HUDEP-2 (cell line): ENCODE results near the gene PRKCE.

ENCODE experiments used
- DNase-seq, 76 experiments: peaks; one replicate each; lab custom pipeline; 2025; ENCODE audit not compliant: unreplicated experiment in 76 of 76; lab: John Stamatoyannopoulos, UW

The PRKCE gene

DNA sequence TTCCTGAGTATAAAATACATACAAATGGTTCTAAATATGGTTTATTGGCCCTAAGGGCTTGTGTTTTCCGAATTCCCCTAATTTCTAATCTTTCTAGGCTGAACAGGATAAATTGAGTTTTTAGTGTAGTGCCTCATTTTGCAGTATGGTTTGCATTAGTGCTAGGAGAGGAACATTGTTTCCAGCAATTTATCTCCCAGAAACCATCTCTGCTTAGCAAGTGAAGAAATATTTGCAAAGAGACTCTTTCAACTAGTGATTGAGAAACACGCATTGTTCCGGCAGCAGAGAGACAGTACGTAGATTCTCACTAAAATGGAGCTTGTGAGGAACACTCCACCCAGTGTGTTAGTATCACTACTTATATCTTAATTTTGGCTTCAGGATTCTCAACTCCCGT, 468.0 kb downstream of the PRKCE start:
- DNase-seq: no peak

DNA sequence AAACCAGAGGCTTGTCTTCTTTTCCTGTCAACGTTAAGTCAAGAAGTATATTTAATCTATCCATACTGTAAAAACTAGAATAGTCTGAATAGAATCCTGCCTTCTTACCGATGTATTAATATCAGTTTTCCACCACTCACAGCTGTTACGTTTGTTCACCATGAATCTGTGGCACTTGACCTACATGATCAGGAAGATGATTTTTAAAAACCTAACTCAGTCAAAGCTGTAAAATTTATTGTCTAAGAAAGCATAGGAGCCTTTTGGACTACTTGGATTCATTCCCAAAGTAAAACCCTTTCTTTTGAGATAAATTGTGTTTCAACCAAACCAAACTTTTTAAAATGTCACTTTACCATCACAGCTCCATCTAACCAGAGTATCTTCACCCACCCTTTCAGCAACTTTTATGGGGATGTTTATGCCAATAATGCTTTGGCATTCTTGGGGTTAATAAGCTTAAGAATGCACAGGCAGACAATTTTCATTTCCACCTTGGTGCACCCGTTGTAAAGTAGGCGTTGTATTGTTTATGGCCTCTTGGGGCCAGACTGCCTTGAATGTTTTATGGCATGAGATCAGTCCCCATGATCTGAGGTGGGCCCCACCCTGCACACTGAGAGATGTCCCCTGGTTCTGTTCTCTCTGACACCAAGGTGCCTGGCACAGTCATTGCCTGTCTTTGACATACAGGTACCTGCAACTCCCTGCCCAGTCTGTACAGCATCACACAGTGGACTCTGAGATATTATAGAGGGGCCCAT, 469.5 kb downstream of the PRKCE start:
- DNase-seq: no peak

DNA sequence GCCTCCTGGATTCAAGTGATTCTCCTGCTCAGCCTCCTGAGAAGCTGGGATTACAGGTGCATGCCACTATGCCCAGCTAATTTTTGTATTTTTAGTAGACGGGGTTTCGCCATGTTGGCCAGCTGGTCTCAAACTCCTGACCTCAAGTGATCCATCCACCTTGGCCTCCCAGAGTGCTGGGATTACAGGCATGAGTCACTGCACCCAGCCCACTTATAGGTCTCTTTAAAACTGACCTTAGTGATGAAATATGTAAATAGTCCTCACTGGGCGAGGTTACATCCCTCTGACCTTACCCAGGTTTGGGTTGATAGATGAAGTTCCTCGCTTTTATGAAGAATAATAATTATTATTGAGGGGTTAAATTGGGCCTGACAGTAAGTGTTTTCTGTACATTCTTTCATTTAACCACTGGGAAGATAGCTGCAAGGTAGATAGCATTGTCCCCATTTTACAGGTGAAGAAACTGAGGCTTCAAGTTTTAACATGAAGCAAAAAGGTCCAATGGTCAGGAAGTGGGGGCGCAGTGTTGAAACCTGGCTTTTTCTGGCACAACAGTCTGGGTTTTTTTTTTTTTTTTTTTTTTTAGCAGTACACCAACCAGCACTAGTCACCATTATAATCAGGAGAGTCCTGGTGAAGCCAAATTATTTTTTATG, 471.0 kb downstream of the PRKCE start:
- DNase-seq: no peak

DNA sequence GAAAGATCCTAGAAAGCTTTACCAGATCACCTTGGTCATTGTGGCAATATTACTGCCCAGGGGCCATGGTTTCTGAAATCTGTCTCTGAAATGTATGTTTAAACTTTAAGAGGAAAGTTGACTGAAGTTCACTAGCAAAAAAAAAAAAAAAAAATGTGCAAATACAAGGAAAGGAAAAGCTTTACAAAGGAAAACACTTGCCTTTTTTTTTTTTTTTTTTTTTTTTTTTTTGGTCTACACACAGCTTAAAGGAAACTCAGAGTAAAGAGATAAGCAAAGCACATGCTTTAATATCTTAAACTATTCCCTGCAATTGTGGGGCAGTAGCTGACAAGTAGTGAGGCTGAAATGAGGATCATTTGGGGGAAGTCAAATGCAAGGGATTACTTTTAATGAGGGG, 471.5 kb downstream of the PRKCE start:
- no peak for DNase-seq

DNA sequence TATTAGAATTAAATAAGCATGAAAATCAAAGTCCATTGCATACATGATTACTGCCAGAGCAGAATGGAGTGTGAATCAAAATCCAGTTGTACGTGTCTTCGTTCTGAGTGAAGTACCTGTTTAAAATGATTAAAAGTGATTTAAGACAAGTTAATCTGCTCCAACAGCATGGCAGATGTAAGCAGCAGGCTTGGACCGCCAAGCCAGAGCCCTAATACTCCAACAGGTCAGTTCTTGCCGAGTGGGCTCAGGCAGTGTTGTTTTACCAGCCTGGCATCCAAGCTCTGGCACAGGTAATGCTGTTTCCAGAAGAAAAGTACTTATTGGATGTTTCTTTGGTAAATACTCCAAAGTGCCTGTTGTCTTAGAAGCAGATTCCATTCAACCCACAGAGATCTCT, 474.3 kb downstream of the PRKCE start:
- DNase-seq: no peak

DNA sequence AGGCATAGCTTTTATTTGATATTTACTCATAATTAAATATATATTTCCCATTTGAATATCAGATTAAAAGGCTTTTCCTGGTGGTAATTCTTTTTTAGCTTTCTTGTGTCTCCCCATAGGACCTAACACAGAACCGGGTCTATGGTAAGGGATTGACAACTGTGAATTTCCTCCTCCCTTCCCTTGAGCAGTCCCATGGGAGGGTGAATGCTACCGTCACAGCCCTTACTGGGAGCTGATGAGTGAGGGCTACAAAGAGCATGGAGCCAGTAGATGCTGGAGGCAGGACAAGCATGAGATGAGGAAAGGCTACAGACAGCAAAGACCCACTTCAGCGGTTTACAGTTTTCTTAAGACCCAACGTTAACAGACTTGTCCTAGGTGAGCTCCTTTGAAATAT, 475.1 kb downstream of the PRKCE start:
- DNase-seq: no peak

DNA sequence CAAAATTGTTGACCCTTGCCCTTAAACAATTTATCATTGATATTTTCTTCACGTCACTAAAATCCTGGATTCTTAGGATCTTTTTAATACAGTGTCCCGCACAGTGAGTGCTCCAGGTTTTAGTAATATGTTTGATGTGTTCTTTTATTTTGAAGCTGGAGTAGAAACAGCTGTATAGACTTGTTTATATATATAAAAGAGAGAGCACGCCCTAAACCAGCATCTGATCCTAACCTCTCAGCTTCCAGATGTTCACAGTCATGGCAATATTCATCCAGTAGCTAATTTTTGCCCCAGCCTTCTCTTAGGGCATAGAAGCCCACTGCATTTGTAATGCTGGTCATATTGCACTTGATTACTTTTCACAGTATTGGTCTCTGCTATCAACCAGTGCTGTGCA, 475.7 kb downstream of the PRKCE start:
- DNase-seq: no peak

DNA sequence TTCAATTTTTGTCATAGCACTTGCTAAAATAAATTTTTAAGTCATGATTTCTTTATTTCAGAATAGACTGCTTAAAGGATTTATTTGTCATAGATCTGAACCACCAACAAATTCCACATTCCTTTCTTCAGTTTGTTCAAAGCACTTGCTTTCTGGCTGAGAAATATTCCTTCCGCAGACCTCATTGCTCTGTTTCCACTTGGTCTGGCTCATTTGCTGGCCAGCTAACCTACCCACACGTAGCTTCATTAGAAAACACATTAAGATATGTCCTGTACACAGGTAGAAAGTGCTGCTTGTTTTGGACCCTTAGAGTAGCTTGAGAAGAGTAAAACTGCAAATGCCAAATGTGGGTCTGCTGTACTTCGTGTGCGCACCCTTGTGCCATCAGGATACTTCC, 479.0 kb downstream of the PRKCE start:
- DNase-seq: no peak

DNA sequence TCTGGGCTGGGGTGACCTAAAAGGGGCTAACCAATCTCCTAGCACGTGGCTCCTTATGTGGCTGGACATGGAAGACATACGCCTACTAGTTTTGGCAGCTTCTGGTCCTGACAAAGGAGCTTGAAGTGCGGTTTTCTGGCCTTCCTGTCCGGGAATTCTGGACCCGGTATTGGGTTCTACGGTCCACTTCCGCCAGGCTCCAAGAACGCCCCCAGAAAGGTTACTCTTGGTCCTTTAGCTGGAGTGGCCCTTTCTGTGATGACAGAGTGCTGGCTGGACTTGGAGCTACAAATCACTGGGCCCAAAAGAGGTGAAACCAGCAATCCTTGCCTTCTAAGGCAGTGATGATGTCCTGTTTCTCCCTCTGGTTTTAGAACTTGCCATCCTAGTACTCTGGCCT, 481.5 kb downstream of the PRKCE start:
- DNase-seq: no peak

DNA sequence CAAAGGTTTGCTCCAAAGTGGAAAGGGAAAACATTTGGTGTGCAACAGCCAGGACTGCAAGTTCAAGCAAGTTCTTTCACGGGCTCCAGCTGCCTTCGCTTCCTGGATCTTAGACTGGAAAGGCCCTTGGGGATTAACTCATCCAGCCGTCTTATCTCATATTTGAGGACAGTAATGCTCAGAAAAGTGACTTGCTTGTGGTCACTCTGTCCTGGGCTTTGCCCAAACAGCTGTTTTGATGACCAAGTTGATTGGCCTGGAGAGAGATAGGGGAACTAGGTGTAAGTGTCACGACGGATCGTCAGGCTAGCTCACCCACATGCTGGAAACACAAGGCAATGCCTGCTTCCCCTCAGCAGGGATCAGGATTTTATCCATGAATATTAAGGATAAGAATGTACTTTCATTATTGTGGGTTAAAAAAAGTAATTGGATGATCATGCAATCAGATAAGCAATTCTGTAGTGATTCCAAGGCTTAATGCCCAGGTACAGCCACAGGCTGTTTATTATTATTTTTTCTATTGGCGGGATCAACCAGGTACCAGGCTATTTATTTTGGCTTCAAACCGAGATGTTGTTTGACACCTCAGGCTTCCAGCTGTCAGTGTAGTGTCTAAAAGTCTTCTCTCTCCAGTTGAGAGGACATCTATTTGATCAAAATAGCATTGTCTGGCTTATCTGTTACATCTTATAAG, 483.2 kb downstream of the PRKCE start:
- DNase-seq: no peak

DNA sequence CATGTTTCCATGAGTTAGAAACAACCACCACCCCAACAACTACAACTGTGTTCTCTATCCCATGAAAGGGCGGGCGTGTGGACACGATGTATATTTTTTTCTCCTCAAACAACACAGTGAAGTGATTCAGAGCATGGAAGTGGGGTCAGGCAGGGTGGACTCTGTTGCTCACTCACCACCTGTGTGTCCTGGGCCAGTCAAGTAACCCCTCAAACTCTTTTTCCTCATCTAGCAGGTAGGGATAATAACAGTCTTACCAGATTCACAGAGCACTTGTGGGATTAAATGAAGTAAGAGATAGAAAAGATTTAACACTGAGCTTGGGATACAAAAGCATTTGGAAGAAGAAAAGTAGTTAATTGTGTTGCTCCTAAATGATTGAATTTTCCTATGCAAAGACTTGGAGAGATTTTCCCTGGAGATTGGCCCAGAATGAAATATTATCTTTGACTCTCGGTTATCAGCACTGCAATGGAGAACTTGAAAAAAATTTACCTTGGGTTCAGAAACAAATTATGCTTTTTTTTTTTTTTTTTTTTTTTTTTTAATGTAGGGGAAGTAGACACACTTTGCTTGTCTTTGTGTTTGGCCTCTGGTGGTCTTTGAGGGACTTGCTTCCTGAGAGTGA, 483.9 kb downstream of the PRKCE start:
- no peak for DNase-seq

DNA sequence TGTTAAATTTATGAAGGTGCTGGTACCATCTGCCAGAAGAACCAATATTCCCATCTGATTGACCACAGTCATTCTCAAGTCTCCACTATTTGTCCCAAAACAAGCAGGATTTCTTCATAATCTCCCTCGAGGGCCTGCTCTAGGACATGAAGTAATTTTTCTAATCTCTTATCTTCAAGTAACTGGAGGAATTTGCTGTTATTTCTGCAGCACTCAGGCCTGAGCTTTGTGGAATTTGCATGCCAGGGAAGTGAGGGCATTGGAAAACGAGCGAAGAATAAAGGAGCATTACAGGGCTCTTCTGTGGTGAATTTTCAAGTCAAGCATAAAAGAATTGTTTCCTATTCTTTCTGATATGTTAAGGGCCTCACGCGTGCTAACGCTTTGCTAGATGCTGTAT, 484.5 kb downstream of the PRKCE start:
- no peak for DNase-seq

DNA sequence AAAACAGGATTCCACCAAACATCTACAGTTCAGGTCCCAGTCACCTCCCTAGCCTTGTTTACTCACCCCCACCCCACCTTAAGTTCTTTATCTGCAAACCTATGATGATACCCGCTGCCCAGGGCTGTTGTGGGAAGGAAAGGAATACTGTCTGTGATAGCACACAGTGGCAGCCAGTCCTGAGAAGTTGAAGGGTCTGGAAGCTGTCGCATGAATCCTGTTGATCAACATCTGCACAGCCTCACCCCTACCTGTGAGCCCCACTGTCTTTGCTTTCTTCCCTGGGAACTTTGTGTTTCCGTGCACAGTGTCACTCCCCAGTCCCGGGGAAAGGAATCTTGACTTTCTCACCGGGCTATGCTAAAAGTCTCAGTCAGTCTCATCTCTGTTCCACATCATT, 485.0 kb downstream of the PRKCE start:
- DNase-seq: no peak

DNA sequence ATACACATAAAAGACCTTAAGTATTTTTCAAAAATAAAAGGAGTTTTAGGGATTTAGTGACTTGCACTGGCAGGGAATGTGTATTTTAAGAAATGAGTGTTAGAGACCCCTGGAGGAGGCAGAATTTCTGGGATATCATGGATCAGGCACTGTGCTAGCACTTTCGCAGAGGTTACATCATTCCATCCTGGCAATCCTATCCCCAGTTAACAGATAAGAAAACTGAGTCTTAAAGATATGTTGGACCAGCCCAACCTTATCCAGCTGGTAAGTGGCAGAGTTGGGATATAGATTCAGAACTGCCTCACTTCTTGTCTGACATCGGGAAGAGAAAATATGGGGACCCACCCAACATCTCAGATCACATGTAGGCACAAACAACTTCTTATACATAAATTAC, 485.5 kb downstream of the PRKCE start:
- DNase-seq: no peak

DNA sequence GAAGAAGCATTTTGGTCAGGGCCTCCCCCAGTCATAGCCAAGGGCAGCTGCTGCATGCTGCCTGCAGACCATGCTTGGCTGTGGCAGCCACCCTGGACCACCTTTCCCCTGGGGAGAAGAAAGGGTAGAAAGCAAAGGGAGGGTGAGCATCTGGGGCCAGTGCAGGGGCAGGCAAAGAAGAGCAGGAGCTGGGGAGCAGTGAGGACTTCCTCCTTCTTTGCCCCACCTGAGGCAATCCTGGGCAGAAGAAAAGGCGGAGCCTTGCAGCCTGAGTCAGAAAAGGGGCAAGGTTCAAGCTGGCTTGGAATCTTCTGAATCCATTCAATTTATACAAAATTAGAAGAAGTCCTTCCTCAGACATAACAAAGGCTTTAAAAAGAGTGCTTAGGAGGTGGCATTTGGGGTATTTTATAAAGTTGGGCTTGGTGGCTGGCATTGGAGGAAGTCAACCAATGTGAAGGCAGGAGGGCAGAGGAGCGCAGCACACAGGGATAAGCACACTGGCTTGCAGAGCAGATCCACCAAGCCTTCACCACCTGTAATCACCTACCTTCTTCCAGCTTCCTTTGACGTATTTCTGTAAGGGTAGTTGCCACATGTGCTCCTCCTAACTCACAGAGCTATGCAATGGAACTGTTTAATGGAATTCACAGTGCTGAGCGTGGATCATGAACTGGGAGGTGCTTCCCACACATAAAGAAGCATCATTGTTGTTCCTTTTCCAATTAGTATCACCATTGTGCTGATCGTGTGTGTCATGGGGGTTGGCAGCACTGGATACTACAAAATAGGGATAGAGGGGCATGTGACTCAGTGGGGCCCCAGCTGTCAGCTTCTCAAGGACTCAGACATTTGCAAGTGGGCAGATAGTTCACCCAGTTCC, 491.3 kb downstream of the PRKCE start:
- no peak for DNase-seq

DNA sequence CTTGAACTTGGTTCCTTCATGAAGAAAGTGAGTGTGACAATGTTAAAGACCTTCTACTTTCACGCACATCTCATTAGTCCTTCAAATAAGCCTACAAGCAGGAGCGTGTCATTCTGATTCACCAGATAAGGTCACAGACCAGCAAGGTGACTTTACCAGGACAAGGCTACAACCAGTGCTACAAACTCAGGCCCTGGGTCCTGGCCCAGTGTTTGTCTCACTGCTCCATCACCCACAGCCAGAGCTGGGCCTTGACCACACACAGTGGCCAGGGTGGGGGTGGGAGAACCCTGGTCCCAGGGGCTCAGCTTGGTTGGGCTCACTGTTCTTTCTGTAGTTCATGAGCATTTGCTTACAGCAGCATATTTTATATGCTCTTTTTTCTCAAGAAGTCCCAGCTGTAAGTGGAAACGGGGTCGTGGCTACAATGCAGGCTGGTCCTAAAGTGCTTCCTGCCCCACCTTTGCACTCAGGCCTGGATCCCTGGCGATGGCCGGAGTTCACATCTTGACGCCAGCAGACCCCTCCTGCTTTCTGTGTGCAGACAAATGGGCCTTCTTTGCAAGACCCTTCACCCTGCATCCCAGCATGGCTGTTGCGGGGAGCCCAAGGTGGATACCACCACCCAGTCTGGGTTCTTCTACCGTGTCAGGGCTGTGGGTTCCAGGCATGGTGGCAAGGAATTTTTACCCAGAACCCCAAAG, 492.1 kb downstream of the PRKCE start:
- no peak for DNase-seq

DNA sequence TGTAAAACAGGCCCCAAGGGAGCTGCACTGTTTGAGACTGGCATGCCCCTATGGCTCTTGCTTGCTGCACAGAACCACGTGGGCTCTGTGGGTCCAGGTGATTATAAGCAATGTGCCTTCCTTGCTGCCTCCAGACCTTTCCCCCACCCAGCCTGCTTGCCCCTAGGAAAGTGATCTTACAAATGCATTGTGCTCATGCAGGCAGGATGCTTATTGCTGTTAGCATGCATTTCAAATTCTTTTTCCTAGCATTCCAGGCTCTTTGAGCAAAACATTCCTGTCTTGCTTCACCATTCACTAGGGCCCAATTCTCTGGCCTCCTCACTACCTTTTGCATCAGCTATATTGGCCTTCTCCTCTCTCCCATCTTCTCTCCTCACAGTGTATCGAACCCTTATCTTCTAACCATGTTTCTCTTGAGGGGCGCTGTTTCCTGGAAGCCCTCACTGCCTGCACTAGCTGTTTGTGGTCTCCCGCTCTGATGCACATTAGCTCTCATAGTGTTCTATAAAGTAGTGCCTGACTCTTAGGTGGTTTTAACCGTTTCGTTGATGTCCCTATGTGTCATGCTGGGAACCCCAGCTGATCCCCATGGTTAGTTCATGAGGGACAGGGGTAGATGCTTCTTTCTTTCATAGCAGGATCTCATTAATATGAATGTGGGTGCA, 492.8 kb downstream of the PRKCE start:
- DNase-seq: no peak

DNA sequence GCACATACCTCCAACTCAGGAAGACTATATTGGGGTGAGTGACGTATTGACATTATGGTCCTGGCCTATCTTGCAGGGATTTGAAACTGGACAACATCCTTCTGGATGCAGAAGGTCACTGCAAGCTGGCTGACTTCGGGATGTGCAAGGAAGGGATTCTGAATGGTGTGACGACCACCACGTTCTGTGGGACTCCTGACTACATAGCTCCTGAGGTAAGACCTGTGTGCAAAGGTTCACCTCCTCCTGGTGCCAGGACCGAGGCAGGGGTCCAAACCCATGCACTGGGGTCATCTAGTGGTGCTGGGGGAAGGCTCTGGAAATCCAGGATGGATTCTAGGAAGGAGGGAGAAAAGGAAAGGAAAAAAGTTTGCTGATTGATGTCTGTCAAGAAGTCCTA, 493.5 kb downstream of the PRKCE start:
- no peak for DNase-seq

DNA sequence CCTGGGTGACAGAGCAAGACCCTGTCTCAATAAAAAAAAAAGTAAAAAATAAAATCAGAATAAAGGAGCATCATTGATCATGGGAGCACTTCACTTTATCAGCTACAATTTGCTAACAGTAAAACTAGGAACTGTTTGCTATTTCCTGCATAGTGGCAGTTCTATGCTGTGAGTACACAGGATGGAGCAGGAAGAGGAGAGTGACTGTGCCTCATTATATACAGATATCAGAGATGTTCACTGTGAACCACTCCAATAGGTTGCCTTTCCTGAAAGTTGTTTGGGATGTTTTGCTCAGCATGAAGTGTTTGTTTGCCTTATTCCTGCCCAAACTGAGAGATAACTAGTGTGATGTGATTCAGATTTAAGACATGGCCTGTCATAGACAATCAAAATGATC, 494.4 kb downstream of the PRKCE start:
- DNase-seq: no peak
